ENCODE results near the gene CCDC91.
"Not testable (repeated sequence)": the region's sequence is repeated elsewhere in the genome, so short reads cannot be mapped to it uniquely, and the experiment has no call there.

The CCDC91 gene

DNA sequence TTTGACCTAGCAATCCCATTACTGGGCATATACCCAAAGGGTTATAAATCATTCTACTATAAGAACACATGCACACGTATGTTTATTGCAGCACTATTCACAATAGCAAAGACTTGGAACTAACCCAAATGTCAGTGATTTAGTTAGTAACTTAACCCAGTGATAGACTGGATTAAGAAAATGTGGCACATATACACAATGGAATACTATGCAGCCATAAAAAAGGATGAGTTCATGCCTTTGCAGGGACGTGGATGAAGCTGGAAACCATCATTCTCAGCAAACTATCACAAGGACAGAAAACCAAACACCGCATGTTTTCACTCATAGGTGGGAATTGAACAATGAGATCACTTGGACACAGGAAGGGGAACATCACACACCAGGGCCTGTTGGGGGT, 189.5 kb downstream of the CCDC91 start:
- DNase-seq = not testable (repeated sequence)

DNA sequence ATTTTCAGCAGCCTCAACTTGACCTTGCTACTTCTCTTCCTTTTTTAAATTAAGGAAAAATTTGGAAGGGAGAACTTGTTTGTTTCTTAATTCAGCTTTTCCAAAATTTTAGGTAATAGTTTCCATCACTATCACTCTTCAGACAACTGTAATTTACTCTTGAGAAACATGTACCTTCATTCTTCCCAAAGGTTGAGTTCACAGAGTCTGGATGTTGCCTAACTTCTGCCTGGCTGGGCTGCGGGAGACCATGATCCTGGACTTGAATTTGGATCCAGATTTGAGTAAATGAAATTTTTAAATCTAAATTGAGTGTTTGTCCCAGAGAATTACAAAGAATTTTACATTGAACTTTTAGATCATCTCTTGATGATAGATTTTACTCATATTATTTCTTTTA, 193.1 kb downstream of the CCDC91 start:
- no peak for DNase-seq

GRCh38 chr12:28388879-28389278, 198.6 kb downstream of the CCDC91 start:
- no peak for DNase-seq

DNA sequence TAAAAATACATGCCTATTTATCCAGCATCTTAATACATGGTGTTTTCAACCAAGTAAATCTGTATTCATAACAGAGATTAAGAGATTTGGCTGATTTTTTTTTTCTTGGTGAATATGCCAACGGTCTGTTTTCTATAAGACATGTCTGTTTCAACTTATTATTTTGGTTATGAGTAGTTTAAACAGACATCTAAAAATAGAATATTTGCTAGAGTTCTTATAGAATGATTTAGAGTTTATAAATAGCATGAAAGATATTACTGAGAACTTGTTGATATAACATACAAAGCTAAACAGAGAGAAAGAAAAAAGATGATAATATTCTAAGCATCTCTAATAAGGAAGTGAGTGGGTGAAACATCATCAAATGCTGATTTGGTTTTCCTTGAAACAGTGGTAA, 199.9 kb downstream of the CCDC91 start:
- DNase-seq = no peak

- no peak for DNase-seq
These were observed 200.6 kb downstream of the CCDC91 start for GRCh38 chr12:28390761-28391385.

GRCh38 chr12:28409892-28410291, 219.6 kb downstream of the CCDC91 start:
- no peak for DNase-seq

GRCh38 chr12:28413460-28414109, 223.3 kb downstream of the CCDC91 start:
- no peak for DNase-seq

DNA sequence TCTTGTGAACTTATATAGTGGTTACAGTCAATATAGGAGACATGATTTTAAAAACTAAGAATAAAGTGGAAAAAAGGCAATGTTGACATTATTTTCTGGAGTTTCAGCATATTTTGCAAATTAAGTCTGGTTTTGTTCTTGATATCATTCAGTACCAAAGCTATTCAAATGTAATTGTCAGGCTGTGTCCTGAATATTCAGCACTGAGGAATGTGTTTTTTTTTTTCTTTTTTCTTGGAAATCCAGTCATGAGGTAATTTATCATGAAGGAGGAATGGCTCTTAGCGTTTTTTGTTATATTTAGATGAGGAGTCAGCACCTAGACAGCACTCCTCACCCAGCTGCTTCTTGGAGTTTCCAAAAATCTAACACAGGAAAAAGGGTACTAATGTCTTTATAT, 225.5 kb downstream of the CCDC91 start:
- DNase-seq = no peak

GRCh38 chr12:28421374-28421773, 231.1 kb downstream of the CCDC91 start:
- DNase-seq = no peak

GRCh38 chr12:28424965-28425364, 234.7 kb downstream of the CCDC91 start:
- DNase-seq = no peak

GRCh38 chr12:28425526-28425925, 235.3 kb downstream of the CCDC91 start:
- no peak for DNase-seq

- DNase-seq = no peak
These were observed 236.8 kb downstream of the CCDC91 start for GRCh38 chr12:28427046-28427445.

DNA sequence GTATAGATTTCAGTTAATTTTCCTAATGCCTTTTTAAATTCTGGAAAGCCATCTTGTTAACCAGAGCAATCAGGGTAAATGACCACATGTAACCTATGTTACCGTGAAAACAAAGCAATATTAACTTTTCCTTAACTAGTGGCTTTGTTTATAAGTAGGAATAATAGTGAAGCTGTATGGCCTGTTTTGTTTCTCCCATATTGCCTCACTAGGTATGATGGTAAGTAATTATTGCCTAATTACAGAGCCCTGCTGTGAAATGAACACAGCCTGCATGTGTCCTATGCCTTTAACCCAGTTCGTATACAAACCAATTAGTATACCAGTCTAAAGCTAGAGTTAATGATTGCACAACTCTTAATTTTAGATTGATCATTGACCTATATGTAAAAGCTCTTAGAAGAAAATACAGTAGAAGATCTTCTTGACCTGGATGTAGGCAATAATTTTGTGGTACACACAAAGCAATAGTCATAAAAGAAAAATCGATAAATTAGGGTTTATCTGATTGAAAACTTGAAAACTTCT, 249.9 kb downstream of the CCDC91 start:
- no peak for DNase-seq

DNA sequence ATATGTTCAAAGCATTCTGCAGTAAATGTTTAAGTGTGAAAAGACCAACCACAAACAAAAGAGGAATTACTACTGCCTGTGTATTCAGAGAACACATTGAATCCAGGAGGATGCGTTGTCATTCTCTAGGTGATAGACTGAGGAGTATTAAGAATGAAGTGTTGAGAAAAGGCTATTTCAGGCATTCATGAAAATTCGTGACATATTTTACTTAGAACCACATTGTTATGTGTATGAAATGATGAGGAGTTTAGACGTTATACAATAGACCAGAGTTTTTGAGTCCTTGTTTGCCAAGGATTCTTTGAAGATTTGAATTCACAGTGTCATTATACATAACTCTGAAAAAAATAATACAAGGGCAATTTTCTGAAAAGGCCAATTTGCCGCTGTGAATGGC, 251.8 kb downstream of the CCDC91 start:
- DNase-seq = no peak

DNA sequence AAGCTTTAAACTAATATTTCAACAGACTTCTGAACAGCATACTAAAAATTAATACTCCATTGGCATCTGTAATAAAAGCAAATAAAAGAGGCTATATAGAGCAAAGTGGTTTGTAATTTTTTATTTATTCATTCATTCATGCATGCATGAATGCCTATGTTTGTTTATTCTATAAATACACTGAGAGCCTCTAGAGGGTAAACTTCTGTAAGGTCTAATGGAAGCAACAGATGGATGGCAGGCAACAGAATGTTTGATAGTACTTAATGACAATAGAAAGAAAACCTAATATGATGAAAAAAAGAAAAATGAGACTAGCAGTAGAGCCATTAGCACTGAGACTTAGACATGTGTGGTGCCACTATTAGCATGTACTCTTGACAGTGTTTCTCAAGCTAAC, 253.1 kb downstream of the CCDC91 start:
- no peak for DNase-seq

DNA sequence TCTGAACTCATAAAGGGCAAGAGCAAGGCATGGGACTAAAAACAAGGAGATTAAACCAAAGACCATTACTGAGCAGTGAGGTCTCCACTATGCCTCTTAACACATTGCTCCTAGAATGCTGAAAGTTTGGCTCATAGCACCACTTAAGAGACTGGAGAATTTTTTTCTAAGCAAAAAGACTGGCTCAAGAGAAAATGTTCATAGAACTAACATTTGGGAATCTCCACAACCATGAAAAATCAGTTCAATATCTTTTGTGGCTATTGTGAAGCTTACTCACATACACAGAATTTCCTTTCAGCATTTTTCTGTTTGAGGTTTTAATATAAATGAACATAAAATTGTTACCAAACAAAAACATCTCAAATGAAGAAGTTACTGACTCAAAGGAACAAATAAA, 255.8 kb downstream of the CCDC91 start:
- DNase-seq = no peak

- no peak for DNase-seq
These were observed 263.4 kb downstream of the CCDC91 start for GRCh38 chr12:28453686-28454085.

- DNase-seq = no peak
These were observed 266.9 kb downstream of the CCDC91 start for GRCh38 chr12:28456934-28457710.

DNA sequence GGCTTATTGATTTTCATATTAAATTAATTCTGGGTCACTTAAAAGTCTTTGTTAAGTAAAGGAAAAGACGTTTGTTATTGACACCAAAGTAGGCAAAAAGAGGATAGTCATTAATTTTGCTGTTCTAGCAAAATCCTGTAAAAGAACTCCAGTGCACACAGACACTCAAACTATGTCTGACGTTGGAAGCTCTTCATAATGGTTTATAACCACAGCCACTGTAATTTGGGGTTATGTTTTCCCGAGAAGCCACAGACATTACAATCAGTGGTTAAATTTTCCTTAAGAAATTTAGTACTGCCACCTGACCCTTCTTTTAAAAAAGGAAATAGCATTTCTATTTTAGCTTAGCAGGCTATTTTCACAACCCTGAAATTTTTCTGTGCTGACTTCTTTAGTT, 267.5 kb downstream of the CCDC91 start:
- no peak for DNase-seq

- DNase-seq = no peak
These were observed 269.2 kb downstream of the CCDC91 start for GRCh38 chr12:28459481-28459880.

DNA sequence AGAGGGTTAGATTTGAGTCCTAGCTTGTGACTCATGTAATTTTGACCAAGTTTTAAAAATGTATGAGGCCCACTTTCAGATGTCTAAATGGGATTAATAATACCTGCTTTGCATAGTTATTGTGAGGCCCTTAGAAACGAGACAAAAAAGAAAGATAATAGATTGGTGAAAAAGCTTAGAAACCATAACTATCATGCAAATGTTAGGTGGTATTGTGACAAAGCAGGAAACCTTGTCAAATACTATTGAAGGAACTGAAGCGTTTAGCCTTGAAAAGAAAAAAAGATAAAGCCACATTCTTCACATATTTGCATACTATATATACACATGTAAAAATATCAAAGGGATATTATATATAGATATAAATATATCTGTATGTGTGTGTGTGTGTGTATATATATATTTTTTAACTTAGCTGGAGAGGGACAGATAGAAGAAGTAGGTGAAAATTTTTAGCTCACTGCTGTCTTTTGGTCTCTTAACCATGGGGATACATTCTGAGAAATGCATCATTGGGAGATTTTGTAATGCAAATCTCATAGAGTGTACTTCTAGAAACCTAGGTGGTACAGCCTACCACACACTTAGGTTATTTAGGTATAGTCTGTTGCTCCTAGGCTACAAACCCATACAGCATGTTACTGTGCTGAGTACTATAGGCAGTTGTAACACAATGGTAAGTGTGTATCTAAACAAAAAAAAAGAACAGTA, 270.3 kb downstream of the CCDC91 start:
- no peak for DNase-seq

DNA sequence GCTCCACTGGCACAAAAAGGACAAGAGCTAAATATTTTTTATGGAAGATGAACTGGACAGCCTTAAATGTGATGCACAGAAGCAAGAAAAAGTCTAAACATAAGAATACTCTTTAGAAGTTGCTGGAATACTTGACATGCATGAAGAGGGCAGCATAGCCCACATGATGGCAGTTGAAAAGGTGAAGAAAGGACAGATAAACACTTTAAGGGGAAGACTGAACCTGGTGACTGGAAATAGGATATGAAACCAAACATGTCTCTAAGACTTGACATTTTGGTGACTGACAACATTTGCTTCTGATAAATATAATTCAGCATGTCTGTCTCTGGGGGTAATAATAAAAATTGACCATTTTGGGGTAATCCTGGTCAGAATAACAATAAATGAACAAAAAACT, 273.1 kb downstream of the CCDC91 start:
- no peak for DNase-seq

DNA sequence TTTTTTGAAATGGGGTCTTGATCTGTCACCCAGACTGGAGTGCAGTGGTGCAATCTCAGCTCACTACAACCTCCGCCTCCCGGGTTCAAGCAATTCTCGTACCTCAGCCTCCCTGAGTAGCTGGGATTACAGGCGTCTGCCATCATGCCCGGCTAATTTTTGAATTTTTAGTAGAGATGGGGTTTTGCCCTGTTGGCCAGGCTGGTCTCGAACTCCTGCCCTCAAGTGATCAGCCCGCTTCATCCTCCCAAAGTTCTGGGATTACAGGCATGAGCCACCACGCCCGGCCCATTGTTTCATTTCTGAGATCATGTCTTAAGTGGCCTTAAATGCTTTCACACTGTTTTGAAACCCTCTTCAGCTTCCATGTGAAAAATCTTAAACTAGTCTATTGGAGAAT, 281.5 kb downstream of the CCDC91 start:
- DNase-seq = not testable (repeated sequence)
